ENCODE data around the gene EXD2.

The EXD2 gene

GRCh38 chr14:69237142-69237541 lies 45.8 kb downstream of the EXD2 start:
- DNase-seq (ENCODE audit: low read depth): no peak
- TF ChIP-seq MYC (IDR thresholded peaks at IDR 0.05; ENCODE audit: low read depth, low read length) (no peak), CTCF (IDR thresholded peaks at IDR 0.05; ENCODE audit: low read depth, low read length) (no peak)
- H3K4me3 ChIP-seq (ENCODE audit: low read depth, low read length): no peak overlapping the region

GRCh38 chr14:69237584-69237983 lies 46.3 kb downstream of the EXD2 start:
- no peak for TF ChIP-seq CTCF (IDR thresholded peaks at IDR 0.05; ENCODE audit: low read depth, low read length)
- no peak for TF ChIP-seq MYC (IDR thresholded peaks at IDR 0.05; ENCODE audit: low read depth, low read length)
- TF ChIP-seq MAX (IDR thresholded peaks at IDR 0.05; ENCODE audit: low read depth, low read length): no peak
- no peak for TF ChIP-seq POLR2A (IDR thresholded peaks at IDR 0.05; ENCODE audit: extremely low read depth, insufficient read length)
- DNase-seq (ENCODE audit: low read depth): no peak
- H3K4me3 ChIP-seq (ENCODE audit: low read depth, low read length): no peak overlapping the region

- TF ChIP-seq CTCF (IDR thresholded peaks at IDR 0.05; ENCODE audit: low read depth, low read length) (no peak), POLR2A (IDR thresholded peaks at IDR 0.05; ENCODE audit: extremely low read depth, insufficient read length) (no peak)
- no peak for DNase-seq (ENCODE audit: low read depth)
- H3K4me3 ChIP-seq (ENCODE audit: low read depth, low read length): no peak overlapping the region
These were observed 47.6 kb downstream of the EXD2 start for GRCh38 chr14:69238883-69239282.

GRCh38 chr14:69240527-69241173 lies 49.4 kb downstream of the EXD2 start:
- no peak overlapping the region for H3K4me3 ChIP-seq (ENCODE audit: low read depth, low read length)
- peak; percentile 53 for DNase-seq (ENCODE audit: low read depth)
- TF ChIP-seq MAX (IDR thresholded peaks at IDR 0.05; ENCODE audit: low read depth, low read length) (no peak), POLR2A (IDR thresholded peaks at IDR 0.05; ENCODE audit: extremely low read depth, insufficient read length) (no peak), CTCF (IDR thresholded peaks at IDR 0.05; ENCODE audit: low read depth, low read length) (no peak), MYC (IDR thresholded peaks at IDR 0.05; ENCODE audit: low read depth, low read length) (no peak)

GRCh38 chr14:69241577-69241976 lies 50.3 kb downstream of the EXD2 start:
- TF ChIP-seq MAX (IDR thresholded peaks at IDR 0.05; ENCODE audit: low read depth, low read length): no peak
- no peak overlapping the region for H3K4me3 ChIP-seq (ENCODE audit: low read depth, low read length)
- no peak for DNase-seq (ENCODE audit: low read depth)

- TF ChIP-seq POLR2A (IDR thresholded peaks at IDR 0.05; ENCODE audit: extremely low read depth, insufficient read length) (no peak), MAX (IDR thresholded peaks at IDR 0.05; ENCODE audit: low read depth, low read length) (no peak), CTCF (IDR thresholded peaks at IDR 0.05; ENCODE audit: low read depth, low read length) (peak; percentile 53), MYC (IDR thresholded peaks at IDR 0.05; ENCODE audit: low read depth, low read length) (no peak)
- H3K4me3 ChIP-seq (ENCODE audit: low read depth, low read length): no peak overlapping the region
- DNase-seq (ENCODE audit: low read depth): peak; percentile 64
These were observed 51.3 kb downstream of the EXD2 start for GRCh38 chr14:69242311-69243224.
